ENCODE results near the gene GNAS.

GNAS gene

GRCh38 chr20:58842276-58842675 is 10.2 kb upstream of the GNAS start:
- Histone ChIP-seq H3K27ac (ENCODE audit: low read depth, low read length) (no peak overlapping the region), H3K36me3 (ENCODE audit: insufficient read depth, low read length) (no peaks in the 10 kb centered on the region), H3K4me3 (ENCODE audit: low read depth in 1 of 2, low read length in 2 of 2) (no peak overlapping the region), H3K9ac (ENCODE audit: low read length) (no peak overlapping the region), H3K4me1 (ENCODE audit: insufficient read depth, low read length) (no peaks in the 10 kb centered on the region), H3K27me3 (ENCODE audit: control insufficient read depth in 1 of 2, insufficient read depth in 2 of 2, low read length in 2 of 2) (peaks cover 0 to 14% of the 10 kb centered on the region in 2 donors), H3K9me3 (ENCODE audit: low read length) (no peaks in the 10 kb centered on the region)

GRCh38 chr20:58843128-58843556 is 9.4 kb upstream of the GNAS start:
- H3K9ac ChIP-seq (ENCODE audit: low read length), result no peak overlapping the region
- H3K4me1 ChIP-seq (ENCODE audit: insufficient read depth, low read length), result no peaks in the 10 kb centered on the region
- no peaks in the 10 kb centered on the region for H3K9me3 ChIP-seq (ENCODE audit: low read length)
- H3K4me3 ChIP-seq (ENCODE audit: low read depth in 1 of 2, low read length in 2 of 2), result no peak overlapping the region
- no peak overlapping the region for H3K27ac ChIP-seq (ENCODE audit: low read depth, low read length)
- H3K36me3 ChIP-seq (ENCODE audit: insufficient read depth, low read length), result no peaks in the 10 kb centered on the region
- H3K27me3 ChIP-seq (ENCODE audit: control insufficient read depth in 1 of 2, insufficient read depth in 2 of 2, low read length in 2 of 2), result peaks cover 0 to 14% of the 10 kb centered on the region in 2 donors

- peaks cover 0 to 9% of the 10 kb centered on the region in 2 donors for H3K27me3 ChIP-seq (ENCODE audit: control insufficient read depth in 1 of 2, insufficient read depth in 2 of 2, low read length in 2 of 2)
- no peak overlapping the region for H3K4me3 ChIP-seq (ENCODE audit: low read depth in 1 of 2, low read length in 2 of 2)
- peaks cover 5% of the 10 kb centered on the region for H3K4me1 ChIP-seq (ENCODE audit: insufficient read depth, low read length)
- H3K9ac ChIP-seq (ENCODE audit: low read length), result no peak overlapping the region
- H3K36me3 ChIP-seq (ENCODE audit: insufficient read depth, low read length), result no peaks in the 10 kb centered on the region
- H3K27ac ChIP-seq (ENCODE audit: low read depth, low read length), result no peak overlapping the region
- H3K9me3 ChIP-seq (ENCODE audit: low read length), result no peaks in the 10 kb centered on the region
Measured at GRCh38 chr20:58845706-58846105, 6.8 kb upstream of the GNAS start.

- H3K9ac ChIP-seq (ENCODE audit: low read length), result no peak overlapping the region
Measured at GRCh38 chr20:58847463-58847862, 5.1 kb upstream of the GNAS start.

DNA sequence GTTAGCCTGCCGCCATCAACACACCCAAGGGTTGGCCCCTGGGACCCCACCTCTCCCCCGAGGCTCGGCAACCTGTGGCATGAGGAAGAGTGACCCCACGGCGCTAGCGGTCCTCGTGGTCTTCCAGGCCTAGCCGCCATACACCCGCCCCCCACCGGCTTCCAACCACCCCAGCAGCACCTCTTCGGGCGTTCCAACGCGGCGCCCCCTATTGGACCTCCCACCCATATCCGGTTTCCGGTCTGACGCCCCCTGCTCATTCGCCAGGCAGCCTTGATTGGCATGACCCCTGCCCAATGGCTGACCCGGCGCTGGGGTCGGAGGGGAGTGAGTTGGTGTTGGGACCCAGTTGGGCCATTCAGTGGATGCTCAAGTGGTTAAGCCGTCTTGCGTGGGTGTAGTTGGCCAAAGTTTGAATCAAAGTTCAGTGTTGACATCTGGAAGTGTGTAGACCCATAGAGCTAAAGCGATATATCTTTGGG is 1.8 kb upstream of the GNAS start, which contains the start of gene GNAS-AS1:
GNAS-AS1 (minus strand) TSS at position 210 of the 482 bp plus-strand sequence.
- no peaks in the 10 kb centered on the region for H3K36me3 ChIP-seq (ENCODE audit: insufficient read depth, low read length)
- peaks cover 5% of the 10 kb centered on the region for H3K4me1 ChIP-seq (ENCODE audit: insufficient read depth, low read length)
- no peak within 1 kb of the TSS for H3K9ac ChIP-seq (ENCODE audit: low read length)
- peak within 1 kb of the TSS; percentile 29 to 63 for H3K4me3 ChIP-seq (ENCODE audit: low read depth in 1 of 2, low read length in 2 of 2)
- H3K27me3 ChIP-seq (ENCODE audit: control insufficient read depth in 1 of 2, insufficient read depth in 2 of 2, low read length in 2 of 2), result peaks cover 4 to 43% of the 10 kb centered on the region in 2 donors
- no peaks in the 10 kb centered on the region for H3K9me3 ChIP-seq (ENCODE audit: low read length)
- no peak within 1 kb of the TSS for H3K27ac ChIP-seq (ENCODE audit: low read depth, low read length)

More at GRCh38 chr20:58847463-58847862, 5.1 kb upstream of the GNAS start:
- Histone ChIP-seq H3K27ac (ENCODE audit: low read depth, low read length) (no peak overlapping the region), H3K9me3 (ENCODE audit: low read length) (no peaks in the 10 kb centered on the region), H3K36me3 (ENCODE audit: insufficient read depth, low read length) (no peaks in the 10 kb centered on the region), H3K4me3 (ENCODE audit: low read depth in 1 of 2, low read length in 2 of 2) (no peak overlapping the region), H3K27me3 (ENCODE audit: control insufficient read depth in 1 of 2, insufficient read depth in 2 of 2, low read length in 2 of 2) (peaks cover 0 to 15% of the 10 kb centered on the region in 2 donors), H3K4me1 (ENCODE audit: insufficient read depth, low read length) (peaks cover 5% of the 10 kb centered on the region)

DNA sequence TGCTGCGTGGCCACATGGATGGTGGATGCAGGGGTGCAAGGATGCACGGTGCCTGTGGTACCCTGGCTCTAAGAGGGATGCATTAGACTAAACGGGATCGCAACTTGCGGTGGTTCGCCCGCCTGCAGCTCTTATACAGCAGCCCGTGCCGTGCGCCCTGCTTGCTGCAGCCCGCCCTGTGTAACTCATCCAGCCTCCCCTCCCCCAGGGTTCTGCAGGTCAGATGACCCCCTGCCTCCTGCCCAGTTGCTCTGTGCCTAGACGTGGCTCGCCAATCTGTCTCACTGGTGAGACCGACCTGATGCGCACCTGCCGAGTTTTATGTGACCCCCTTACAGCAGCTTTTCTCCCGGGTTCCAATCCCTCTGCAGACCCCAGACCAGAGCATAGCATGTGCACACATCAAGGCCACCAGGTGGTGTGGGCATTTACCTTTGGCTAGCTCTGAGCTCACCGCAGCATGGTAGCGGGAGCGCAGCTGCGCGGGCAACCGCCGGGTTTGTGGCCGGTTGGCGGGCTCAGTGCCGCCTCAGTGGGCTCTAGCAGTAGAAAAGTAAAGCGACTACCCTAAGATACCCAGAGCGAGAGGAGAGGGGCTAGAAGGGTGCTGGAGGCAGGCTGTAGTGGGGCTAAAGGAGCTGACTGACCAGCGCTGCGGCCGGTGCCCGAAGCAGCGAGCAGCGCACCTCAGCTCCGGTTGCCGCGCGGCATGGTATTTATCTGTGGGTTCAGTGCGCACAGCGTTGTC is 1.1 kb upstream of the GNAS start:
- peaks cover 6 to 49% of the 10 kb centered on the region in 2 donors for H3K27me3 ChIP-seq (ENCODE audit: control insufficient read depth in 1 of 2, insufficient read depth in 2 of 2, low read length in 2 of 2)
- no peak overlapping the region for H3K9ac ChIP-seq (ENCODE audit: low read length)
- H3K4me3 ChIP-seq (ENCODE audit: low read depth in 1 of 2, low read length in 2 of 2), result peak overlapping the region; percentile 29 to 63
- no peak overlapping the region for H3K27ac ChIP-seq (ENCODE audit: low read depth, low read length)
- H3K9me3 ChIP-seq (ENCODE audit: low read length), result no peaks in the 10 kb centered on the region
- H3K36me3 ChIP-seq (ENCODE audit: insufficient read depth, low read length), result no peaks in the 10 kb centered on the region
- peaks cover 5% of the 10 kb centered on the region for H3K4me1 ChIP-seq (ENCODE audit: insufficient read depth, low read length)

- H3K9me3 ChIP-seq (ENCODE audit: low read length), result no peaks in the 10 kb centered on the region
- no peak overlapping the region for H3K27ac ChIP-seq (ENCODE audit: low read depth, low read length)
- H3K4me3 ChIP-seq (ENCODE audit: low read depth in 1 of 2, low read length in 2 of 2), result peak overlapping the region; percentile 39 to 63
- H3K9ac ChIP-seq (ENCODE audit: low read length), result no peak overlapping the region
- peaks cover 5% of the 10 kb centered on the region for H3K4me1 ChIP-seq (ENCODE audit: insufficient read depth, low read length)
- peaks cover 6 to 54% of the 10 kb centered on the region in 2 donors for H3K27me3 ChIP-seq (ENCODE audit: control insufficient read depth in 1 of 2, insufficient read depth in 2 of 2, low read length in 2 of 2)
- no peaks in the 10 kb centered on the region for H3K36me3 ChIP-seq (ENCODE audit: insufficient read depth, low read length)
Measured at GRCh38 chr20:58851969-58852458, 502 bp upstream of the GNAS start.

DNA sequence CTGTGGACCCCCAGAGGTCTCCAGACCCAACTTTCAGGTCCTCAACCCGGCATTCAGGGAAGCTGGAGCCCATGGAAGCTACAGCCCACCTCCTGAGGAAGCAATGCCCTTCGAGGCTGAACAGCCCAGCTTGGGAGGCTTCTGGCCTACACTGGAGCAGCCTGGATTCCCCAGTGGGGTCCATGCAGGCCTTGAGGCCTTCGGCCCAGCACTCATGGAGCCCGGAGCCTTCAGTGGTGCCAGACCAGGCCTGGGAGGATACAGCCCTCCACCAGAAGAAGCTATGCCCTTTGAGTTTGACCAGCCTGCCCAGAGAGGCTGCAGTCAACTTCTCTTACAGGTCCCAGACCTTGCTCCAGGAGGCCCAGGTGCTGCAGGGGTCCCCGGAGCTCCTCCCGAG is 950 bp downstream of the GNAS start:
- Histone ChIP-seq H3K4me3 (ENCODE audit: low read depth in 1 of 2, low read length in 2 of 2) (no peak overlapping the region), H3K27me3 (ENCODE audit: control insufficient read depth in 1 of 2, insufficient read depth in 2 of 2, low read length in 2 of 2) (peaks cover 6 to 54% of the 10 kb centered on the region in 2 donors), H3K9ac (ENCODE audit: low read length) (no peak overlapping the region), H3K4me1 (ENCODE audit: insufficient read depth, low read length) (peaks cover 5% of the 10 kb centered on the region), H3K9me3 (ENCODE audit: low read length) (no peaks in the 10 kb centered on the region), H3K27ac (ENCODE audit: low read depth, low read length) (no peak overlapping the region), H3K36me3 (ENCODE audit: insufficient read depth, low read length) (no peaks in the 10 kb centered on the region)

- Histone ChIP-seq H3K4me3 (ENCODE audit: low read depth in 1 of 2, low read length in 2 of 2) (no peak overlapping the region), H3K36me3 (ENCODE audit: insufficient read depth, low read length) (no peaks in the 10 kb centered on the region), H3K9ac (ENCODE audit: low read length) (no peak overlapping the region), H3K27me3 (ENCODE audit: control insufficient read depth in 1 of 2, insufficient read depth in 2 of 2, low read length in 2 of 2) (peaks cover 6 to 54% of the 10 kb centered on the region in 2 donors), H3K27ac (ENCODE audit: low read depth, low read length) (no peak overlapping the region), H3K4me1 (ENCODE audit: insufficient read depth, low read length) (peaks cover 5% of the 10 kb centered on the region), H3K9me3 (ENCODE audit: low read length) (no peaks in the 10 kb centered on the region)
Measured at GRCh38 chr20:58853976-58854637, 1.6 kb downstream of the GNAS start.

DNA sequence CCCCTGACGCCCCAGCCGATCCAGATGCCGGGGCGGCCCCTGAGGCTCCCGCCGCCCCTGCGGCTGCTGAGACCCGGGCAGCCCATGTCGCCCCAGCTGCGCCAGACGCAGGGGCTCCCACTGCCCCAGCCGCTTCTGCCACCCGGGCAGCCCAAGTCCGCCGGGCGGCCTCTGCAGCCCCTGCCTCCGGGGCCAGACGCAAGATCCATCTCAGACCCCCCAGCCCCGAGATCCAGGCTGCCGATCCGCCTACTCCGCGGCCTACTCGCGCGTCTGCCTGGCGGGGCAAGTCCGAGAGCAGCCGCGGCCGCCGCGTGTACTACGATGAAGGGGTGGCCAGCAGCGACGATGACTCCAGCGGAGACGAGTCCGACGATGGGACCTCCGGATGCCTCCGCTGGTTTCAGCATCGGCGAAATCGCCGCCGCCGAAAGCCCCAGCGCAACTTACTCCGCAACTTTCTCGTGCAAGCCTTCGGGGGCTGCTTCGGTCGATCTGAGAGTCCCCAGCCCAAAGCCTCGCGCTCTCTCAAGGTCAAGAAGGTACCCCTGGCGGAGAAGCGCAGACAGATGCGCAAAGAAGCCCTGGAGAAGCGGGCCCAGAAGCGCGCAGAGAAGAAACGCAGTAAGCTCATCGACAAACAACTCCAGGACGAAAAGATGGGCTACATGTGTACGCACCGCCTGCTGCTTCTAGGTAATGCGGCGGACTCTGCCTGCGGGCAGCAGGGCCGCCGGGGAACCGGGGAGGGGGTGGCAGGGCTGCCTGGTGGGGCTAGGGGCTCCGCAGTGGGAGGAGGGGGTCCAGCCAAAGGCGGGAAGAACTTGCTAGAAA is 2.3 kb downstream of the GNAS start:
- peaks cover 6 to 54% of the 10 kb centered on the region in 2 donors for H3K27me3 ChIP-seq (ENCODE audit: control insufficient read depth in 1 of 2, insufficient read depth in 2 of 2, low read length in 2 of 2)
- no peak overlapping the region for H3K27ac ChIP-seq (ENCODE audit: low read depth, low read length)
- no peaks in the 10 kb centered on the region for H3K36me3 ChIP-seq (ENCODE audit: insufficient read depth, low read length)
- no peaks in the 10 kb centered on the region for H3K9me3 ChIP-seq (ENCODE audit: low read length)
- peak overlapping the region in 1 of 2 donors; percentile 38 for H3K4me3 ChIP-seq (ENCODE audit: low read depth in 1 of 2, low read length in 2 of 2)
- H3K4me1 ChIP-seq (ENCODE audit: insufficient read depth, low read length), result peaks cover 4% of the 10 kb centered on the region
- no peak overlapping the region for H3K9ac ChIP-seq (ENCODE audit: low read length)
